Astrocyte of the cerebellum (primary cell): ENCODE measurements around the gene ALDH1A2.

Experiments
- DNase-seq: peaks from one replicate; pipeline ENCODE4 v3.0.0-alpha.2; 2011; ENCODE audit warnings: low read depth
- H3K4me3 ChIP-seq: 2 replicates; pipeline ENCODE4 v1.5.1; 2011; ENCODE audit warnings: mild to moderate bottlenecking, low read depth, low read length, moderate library complexity
- in situ Hi-C: cut with HindIII; loops from 2 replicates; pipeline ENCODE4 v1.10.0; 2017; ENCODE audit warnings: low sequenced_read_pairs
- TF ChIP-seq, protein P1 (sequence below): IDR thresholded peaks from 2 replicates; pipeline ENCODE4 v1.5.1; 2012; ENCODE audit warnings: low read length, low read depth, moderate library complexity, mild to moderate bottlenecking; ENCODE audit errors: missing control alignments

Gene ALDH1A2

DNA sequence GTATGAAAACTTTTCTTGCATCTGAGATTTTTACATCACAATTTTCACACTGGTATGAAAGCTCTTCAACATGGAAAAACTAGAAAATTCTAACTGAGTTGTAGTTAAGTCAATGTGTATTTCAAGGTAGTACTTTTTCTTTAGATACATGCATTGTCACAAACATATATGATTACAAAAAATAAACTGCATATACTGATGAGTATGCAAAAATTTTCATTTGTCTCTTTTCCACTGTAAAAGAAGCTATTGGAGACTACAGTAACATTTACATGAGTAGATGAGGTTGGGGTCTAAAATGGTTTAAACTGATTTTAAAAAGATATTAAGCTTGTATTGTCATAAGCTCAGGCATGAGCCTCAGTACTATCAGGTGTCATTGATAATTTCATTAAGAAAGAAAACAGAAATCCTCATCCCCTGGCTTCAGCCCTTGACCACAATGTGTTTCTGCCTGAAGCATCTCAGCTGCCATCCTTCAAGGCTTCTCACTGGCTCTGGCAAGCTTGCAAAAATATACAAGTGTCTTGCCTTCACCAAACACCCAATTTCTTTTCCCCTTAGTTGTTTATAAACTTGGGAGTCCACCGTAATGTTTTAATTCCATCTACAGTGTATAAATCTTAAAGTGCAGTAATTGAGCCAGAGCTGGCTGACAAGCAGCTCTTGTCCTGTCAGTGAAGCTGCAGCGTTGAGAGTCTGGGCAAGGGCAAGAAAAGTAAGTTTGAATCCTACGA, 71.9 kb downstream of the ALDH1A2 start:
- no peak for DNase-seq
- TF ChIP-seq, protein P1, sequence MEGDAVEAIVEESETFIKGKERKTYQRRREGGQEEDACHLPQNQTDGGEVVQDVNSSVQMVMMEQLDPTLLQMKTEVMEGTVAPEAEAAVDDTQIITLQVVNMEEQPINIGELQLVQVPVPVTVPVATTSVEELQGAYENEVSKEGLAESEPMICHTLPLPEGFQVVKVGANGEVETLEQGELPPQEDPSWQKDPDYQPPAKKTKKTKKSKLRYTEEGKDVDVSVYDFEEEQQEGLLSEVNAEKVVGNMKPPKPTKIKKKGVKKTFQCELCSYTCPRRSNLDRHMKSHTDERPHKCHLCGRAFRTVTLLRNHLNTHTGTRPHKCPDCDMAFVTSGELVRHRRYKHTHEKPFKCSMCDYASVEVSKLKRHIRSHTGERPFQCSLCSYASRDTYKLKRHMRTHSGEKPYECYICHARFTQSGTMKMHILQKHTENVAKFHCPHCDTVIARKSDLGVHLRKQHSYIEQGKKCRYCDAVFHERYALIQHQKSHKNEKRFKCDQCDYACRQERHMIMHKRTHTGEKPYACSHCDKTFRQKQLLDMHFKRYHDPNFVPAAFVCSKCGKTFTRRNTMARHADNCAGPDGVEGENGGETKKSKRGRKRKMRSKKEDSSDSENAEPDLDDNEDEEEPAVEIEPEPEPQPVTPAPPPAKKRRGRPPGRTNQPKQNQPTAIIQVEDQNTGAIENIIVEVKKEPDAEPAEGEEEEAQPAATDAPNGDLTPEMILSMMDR: no peak
- no peak overlapping the region for H3K4me3 ChIP-seq
- in situ Hi-C loops: no loop called here

DNA sequence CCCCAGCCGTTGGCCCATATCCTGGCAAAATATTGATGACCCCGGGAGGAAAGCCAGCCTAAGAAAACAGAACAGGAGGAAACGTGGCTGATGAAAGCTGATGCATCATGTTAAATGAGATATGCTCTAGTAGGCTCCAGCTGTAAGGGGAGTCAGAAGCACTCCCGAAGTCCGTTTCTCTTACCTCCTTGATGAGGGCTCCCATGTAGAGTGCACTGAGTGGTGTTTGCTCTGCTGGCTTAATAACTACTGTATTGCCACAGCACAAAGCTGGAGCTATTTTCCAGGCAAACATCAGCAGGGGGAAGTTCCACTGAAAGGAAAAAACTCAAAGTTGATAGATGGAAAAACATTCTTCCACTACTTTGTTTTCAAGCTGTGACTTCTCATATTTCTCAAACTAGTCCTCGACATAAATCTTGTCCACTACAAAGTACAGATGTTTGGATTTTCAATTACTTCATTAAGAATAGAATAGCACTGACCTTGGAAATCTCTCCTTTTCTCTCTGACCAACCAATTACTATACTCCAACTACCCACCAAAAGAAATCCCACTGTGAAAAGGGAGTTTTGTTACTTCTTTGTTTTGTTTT, 72.7 kb downstream of the ALDH1A2 start:
- DNase-seq: no peak

DNA sequence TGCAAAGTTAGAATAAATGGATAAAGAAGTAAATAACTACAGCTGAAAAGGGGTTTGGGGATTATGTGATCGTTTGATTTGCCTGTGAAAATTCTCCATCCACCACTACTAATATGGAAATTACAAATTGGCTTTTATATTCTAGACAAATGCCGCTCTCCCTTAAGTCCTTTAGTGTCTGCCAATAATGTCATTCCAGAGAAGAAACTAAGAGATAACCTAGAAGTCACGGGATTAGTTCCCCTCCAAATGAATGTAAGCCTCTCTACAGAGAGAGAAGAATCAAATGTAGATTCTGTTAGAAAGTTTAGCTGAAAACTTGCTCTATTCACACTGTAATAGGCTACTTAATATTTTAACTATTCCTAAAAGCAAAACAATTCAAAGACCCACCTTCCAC, 92.0 kb downstream of the ALDH1A2 start:
- TF ChIP-seq, protein P1: no peak
- no peak overlapping the region for H3K4me3 ChIP-seq
- in situ Hi-C loops: no loop called here
- DNase-seq: no peak

More for the DNA sequence above, 72.7 kb downstream of the ALDH1A2 start:
- in situ Hi-C loops: no loop called here
- H3K4me3 ChIP-seq: no peak overlapping the region
- TF ChIP-seq, protein P1: no peak

DNA sequence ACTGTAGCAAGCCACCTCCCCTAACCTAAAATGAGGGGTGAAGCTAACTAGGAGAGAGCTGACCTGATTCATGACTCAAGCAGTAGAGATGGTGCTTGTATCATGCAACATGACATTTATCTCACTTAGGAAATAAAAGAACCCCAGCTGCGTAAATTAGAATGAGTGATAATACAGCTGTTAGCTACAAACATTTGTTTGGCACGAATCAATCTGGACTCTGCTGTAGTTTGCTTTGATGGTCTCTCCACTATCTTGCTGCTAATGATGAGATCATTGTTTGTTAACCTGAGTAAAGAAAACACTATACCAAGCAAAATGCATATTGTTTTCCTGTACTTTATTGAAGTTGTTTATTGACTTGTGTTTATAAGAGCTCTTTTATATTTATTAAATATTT, 92.6 kb downstream of the ALDH1A2 start:
- TF ChIP-seq, protein P1: no peak
- H3K4me3 ChIP-seq: no peak overlapping the region
- in situ Hi-C loops: no loop called here
- DNase-seq: no peak

DNA sequence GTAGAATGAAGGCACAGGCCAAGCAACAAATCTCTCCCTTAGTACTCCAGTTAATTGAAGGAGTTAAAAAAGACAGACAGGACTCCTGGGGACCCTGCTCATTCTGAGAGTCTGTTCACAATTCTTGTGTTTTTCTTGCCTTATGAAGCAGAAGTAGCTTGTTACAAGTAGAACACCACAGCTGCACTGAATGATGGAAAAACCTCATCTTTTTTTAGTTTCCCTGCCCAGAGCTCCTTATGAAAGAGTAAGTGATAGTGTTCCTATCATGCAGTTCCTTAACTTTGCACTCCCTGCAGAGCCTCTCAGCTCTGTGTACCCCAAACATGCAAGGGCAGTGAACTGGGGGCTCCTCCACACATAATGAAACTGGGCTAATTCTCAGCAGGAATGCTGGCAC, 95.5 kb downstream of the ALDH1A2 start:
- no peak for DNase-seq
- in situ Hi-C loops: no loop called here
- no peak overlapping the region for H3K4me3 ChIP-seq
- TF ChIP-seq, protein P1: no peak

DNA sequence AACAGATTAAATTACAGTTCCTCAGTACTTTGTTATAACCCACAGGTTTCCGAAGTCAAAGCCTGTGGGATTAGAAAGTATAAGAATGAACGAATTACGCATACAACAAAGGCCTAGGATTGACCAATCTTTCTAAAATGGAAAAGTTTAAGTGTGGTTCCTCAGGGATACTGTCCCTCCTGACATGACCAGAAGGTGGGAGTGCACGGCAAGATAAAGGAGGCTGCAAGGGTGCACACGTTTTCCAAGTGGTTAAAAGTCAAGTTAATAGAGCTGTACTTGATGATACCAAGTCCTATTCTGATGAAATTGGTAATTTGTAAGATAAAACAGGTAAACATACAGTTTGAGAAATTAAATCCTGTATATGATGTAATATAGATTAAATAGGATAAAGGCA, 96.2 kb downstream of the ALDH1A2 start:
- no peak overlapping the region for H3K4me3 ChIP-seq
- DNase-seq: no peak
- in situ Hi-C loops: no loop called here
- TF ChIP-seq, protein P1: no peak
